Immature natural killer cell (primary cell): ENCODE results near the gene CNOT2. TPM values are rescaled to one million over a fixed set of nuclear protein-coding genes. Genes with fewer than 3 reads are reported as not detected.

ENCODE experiments used
- DNase-seq, 3 donors: peaks; one replicate each; pipeline ENCODE4 v3.0.0; 2022; ENCODE audit warnings: mixed read lengths in 1 of 3
- H3K27ac Mint-ChIP-seq, 6 donors: one replicate each; pipeline ENCODE4 v1.8.0; 2020; ENCODE audit warnings: mixed read lengths in 6 of 6, mild to moderate bottlenecking in 5 of 6, inconsistent platforms in 4 of 6, moderate library complexity in 3 of 6
- H3K27me3 Mint-ChIP-seq, 3 donors: one replicate each; pipeline ENCODE4 v1.8.0; 2020 to 2021; ENCODE audit warnings: low read depth in 3 of 3, mild to moderate bottlenecking in 3 of 3, mixed read lengths in 3 of 3, moderate library complexity in 3 of 3, inconsistent platforms in 1 of 3
- H3K36me3 Mint-ChIP-seq, 3 donors: one replicate each; pipeline ENCODE4 v1.8.0; 2020; ENCODE audit warnings: mixed read lengths in 3 of 3, inconsistent platforms in 2 of 3, mild to moderate bottlenecking in 2 of 3
- H3K4me1 Mint-ChIP-seq, 2 donors: one replicate each; pipeline ENCODE4 v1.8.0; 2020; ENCODE audit warnings: inconsistent platforms in 2 of 2, mild to moderate bottlenecking in 2 of 2, mixed read lengths in 2 of 2, moderate library complexity in 1 of 2
- H3K4me3 Mint-ChIP-seq, 5 donors: one replicate each; pipeline ENCODE4 v1.8.0; 2020; ENCODE audit warnings: mild to moderate bottlenecking in 5 of 5, mixed read lengths in 5 of 5, inconsistent platforms in 3 of 5, moderate library complexity in 3 of 5
- H3K9me3 Mint-ChIP-seq, 6 donors: one replicate each; pipeline ENCODE4 v1.8.0; 2020; ENCODE audit warnings: mild to moderate bottlenecking in 6 of 6, mixed read lengths in 6 of 6, inconsistent platforms in 4 of 6, moderate library complexity in 3 of 6
- polyA plus RNA-seq, 3 donors: library from polyadenylated mRNA; unstranded; fragments of 300-500 nt; fragmentation: Illumina TruSeq; gene quantifications; one replicate each; pipeline ENCODE4 v1.2.3, GENCODE V29; 2021

Gene CNOT2
- polyA plus RNA-seq, 3 donors from 2014 or later = 84.6 to 126 (median 114) TPM

DNA sequence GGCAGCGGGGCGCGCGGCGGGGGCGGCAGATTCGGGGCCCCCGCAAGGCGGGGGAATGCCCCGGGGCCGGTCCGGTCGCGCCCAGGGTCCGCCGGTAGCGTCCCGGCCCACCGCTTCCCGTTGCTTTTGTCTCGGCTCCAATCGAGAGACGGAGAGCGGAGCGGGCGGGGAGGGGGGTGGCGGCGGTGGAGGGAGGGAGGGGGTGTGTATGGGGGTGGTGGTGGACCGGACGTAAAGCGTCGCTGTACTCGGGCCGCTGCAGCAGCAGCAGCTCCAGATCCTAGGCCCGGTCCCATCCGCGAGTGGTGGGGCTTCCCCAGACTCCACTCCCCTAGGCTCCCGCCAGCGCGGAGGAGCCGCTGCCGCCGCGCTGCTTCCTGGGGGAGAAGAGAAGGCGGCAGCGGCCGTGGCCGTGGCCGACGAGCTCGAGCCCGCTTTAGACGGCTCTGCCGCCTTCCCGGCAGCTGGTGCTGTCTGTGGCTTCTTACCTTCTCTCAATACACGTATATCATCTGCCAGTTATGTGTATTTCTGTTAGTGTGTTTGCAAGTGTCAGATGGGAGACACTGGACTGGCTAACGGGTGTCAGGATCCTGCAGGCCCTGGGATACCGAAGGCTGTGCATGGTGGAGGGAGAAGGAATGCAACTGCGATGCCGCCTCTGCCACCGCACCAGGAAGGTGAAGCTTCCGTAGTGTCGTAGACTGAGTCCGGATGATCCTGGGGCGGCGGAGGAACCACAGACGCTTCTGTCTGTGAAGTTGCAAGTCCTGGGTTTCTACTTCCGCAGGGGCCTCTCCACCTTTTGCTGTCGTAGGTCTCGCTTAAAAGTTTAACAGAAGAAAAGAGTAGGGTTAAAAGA, 508 bp downstream of the CNOT2 start:
- Mint-ChIP-seq H3K9me3 (no peaks in the 10 kb centered on the region), H3K4me3 (peak overlapping the region; percentile 94 to 100 (median 99)), H3K36me3 (peaks cover 14 to 23% (median 21%) of the 10 kb centered on the region in 3 donors), H3K27me3 (peaks cover 22 to 31% (median 23%) of the 10 kb centered on the region in 3 donors), H3K27ac (peak overlapping the region; percentile 98 to 100 (median 99)), H3K4me1 (peaks cover 77 to 88% of the 10 kb centered on the region in 2 donors)
- DNase-seq = peak; percentile 81 to 85 (median 83)

DNA sequence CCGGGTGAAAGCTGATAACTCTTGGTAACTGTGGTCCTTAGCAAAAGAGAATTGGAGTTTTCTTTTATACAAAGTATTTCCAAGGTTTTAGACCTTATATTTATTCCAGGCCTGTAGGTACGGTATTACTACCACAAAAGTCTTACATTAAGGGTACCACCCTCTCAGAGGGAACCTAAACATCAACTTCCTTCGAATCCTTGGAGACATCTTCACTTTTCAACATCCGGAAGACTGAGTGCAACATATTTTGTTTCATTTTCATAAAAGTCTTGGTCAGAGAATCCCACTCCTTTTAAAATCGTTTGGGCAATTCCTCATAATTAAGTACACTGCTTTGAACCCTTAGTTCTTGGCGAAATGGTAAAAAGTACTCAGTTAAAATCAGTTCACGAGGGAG, 1.2 kb downstream of the CNOT2 start:
- Mint-ChIP-seq H3K9me3 (no peaks in the 10 kb centered on the region), H3K4me1 (peaks cover 80 to 91% of the 10 kb centered on the region in 2 donors), H3K4me3 (peak overlapping the region; percentile 94 to 100 (median 99)), H3K27me3 (peaks cover 22 to 31% (median 23%) of the 10 kb centered on the region in 3 donors), H3K27ac (peak overlapping the region; percentile 98 to 100 (median 99)), H3K36me3 (peaks cover 11 to 19% (median 17%) of the 10 kb centered on the region in 3 donors)
- no peak for DNase-seq

DNA sequence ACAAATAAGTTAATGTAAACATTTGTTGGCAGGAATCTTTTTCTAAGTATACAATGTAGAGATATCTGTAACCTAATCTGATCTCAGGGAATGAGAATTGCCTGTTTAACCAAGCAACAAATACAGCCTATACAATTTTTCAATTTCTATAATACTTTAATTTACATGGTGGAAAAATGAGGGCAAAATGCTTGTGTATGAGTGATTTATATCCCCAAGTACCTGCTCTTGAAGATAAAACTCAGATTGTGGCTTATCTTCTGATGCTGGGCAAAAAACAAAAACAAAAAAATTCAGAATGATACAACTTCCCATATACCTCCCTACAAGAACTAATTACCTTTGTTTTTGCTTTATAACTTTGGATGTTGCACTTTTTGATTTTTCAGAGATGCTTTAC, 2.2 kb downstream of the CNOT2 start:
- Mint-ChIP-seq H3K27me3 (peaks cover 22 to 33% (median 23%) of the 10 kb centered on the region in 3 donors), H3K27ac (peak overlapping the region; percentile 79 to 100 (median 99)), H3K36me3 (peaks cover 5 to 11% (median 8%) of the 10 kb centered on the region in 3 donors), H3K4me3 (peak overlapping the region; percentile 34 to 100 (median 99)), H3K4me1 (peaks cover 78 to 91% of the 10 kb centered on the region in 2 donors), H3K9me3 (no peaks in the 10 kb centered on the region)
- DNase-seq = no peak

DNA sequence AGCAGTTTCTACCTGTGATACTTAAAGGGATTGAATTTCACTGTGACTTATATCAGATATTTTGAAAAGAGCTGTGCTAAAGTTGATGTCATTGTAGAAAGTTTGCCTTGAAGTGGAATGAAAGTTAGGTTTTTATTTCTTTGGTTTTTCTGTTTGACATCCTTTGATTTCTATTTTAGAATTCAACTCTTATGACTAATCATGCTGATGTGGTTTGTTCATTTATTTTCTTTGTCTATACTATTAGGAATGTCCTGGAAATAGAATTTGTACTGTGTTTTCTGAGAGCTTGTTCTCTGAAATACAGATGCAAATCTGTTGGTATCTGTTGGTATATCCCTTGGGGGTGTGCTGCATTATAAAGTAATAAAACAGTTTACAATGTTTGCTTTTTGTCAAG, 3.3 kb downstream of the CNOT2 start:
- peaks cover 78 to 91% of the 10 kb centered on the region in 2 donors for H3K4me1 Mint-ChIP-seq
- no peak for DNase-seq
- peak overlapping the region in 2 of 5 donors; percentile 8 to 11 for H3K4me3 Mint-ChIP-seq
- peaks cover 0 to 7% (median 4%) of the 10 kb centered on the region in 3 donors for H3K36me3 Mint-ChIP-seq
- H3K27ac Mint-ChIP-seq = peak overlapping the region; percentile 3 to 99 (median 80)
- H3K27me3 Mint-ChIP-seq = peaks cover 19 to 30% (median 25%) of the 10 kb centered on the region in 3 donors
- no peaks in the 10 kb centered on the region for H3K9me3 Mint-ChIP-seq

DNA sequence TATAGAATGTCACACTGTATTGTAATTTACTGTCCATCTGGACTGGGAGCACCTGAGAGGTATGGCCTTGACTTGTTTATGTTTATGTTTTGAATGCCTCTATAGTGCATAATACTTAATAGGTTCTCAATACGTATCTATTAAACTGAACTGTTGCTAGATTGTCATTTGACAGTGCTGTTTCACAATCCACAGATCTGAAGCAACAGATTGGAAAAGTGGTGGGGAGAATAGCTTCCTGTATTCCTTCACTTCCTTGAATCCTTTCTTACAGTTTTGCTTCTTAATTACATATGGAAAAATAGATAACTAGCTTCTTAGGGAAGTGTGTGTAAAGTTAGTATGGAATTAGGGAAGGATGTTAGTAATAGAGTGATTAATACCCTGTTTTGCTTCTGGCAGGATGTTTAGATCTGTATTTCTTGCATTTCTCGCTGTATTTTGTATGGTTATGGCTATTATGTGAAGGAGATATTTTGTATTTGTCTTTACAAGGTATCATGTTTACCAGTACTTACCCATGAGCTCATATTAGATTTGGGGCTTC, 4.5 kb downstream of the CNOT2 start:
- peak overlapping the region in 5 of 6 donors; percentile 16 to 61 (median 31) for H3K27ac Mint-ChIP-seq
- H3K27me3 Mint-ChIP-seq = peaks cover 14 to 25% (median 21%) of the 10 kb centered on the region in 3 donors
- no peak for DNase-seq
- peaks cover 0 to 4% (median 4%) of the 10 kb centered on the region in 3 donors for H3K36me3 Mint-ChIP-seq
- H3K4me3 Mint-ChIP-seq = peak overlapping the region in 4 of 5 donors; percentile 0 to 22 (median 2)
- H3K4me1 Mint-ChIP-seq = peaks cover 71 to 90% of the 10 kb centered on the region in 2 donors
- no peaks in the 10 kb centered on the region for H3K9me3 Mint-ChIP-seq

DNA sequence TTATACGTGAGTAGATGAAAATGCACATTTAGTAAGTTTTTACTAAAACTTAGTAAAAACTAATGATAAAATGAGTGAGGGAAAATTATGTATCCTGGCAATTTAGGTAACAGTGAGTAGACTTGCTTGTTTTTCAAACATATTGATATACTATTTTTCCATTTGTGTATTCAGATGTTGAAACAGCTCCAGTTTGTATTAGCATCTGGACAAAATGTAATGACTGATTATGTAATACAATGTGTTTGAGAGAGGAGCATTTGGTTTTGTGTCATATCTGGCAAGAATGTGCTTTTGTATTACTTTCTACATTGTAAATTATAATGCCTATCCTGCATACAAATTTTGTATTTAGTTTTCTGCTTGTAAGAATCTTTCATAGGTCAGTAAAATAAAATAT, 5.6 kb downstream of the CNOT2 start:
- DNase-seq = no peak
- peak overlapping the region in 1 of 6 donors; percentile 30 for H3K27ac Mint-ChIP-seq
- peaks cover 79 to 99% of the 10 kb centered on the region in 2 donors for H3K4me1 Mint-ChIP-seq
- H3K36me3 Mint-ChIP-seq = peaks cover 0 to 4% (median 3%) of the 10 kb centered on the region in 3 donors
- no peak overlapping the region for H3K4me3 Mint-ChIP-seq
- no peaks in the 10 kb centered on the region for H3K9me3 Mint-ChIP-seq
- H3K27me3 Mint-ChIP-seq = peaks cover 4 to 13% (median 11%) of the 10 kb centered on the region in 3 donors

DNA sequence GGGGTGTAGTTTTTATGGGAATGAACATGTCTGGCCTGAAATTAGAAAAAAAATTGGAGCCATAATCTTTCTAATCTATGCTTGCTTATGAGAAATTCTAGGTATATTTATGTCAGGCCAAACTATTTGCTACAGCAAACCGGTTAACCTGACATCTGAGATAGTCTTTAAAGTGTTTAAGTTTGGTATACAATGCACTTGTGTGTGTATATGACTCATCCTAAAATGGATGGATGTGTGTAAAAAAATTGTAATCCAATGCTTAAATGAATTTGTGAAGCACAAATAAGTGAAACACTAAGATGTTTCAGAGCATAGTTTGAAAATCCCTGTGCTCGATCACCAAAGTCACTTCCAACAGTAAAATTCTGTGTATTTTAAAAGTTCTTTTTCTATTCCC, 6.7 kb downstream of the CNOT2 start:
- H3K27me3 Mint-ChIP-seq = peaks cover 0 to 10% (median 2%) of the 10 kb centered on the region in 3 donors
- H3K4me1 Mint-ChIP-seq = peaks cover 76 to 99% of the 10 kb centered on the region in 2 donors
- no peak overlapping the region for H3K4me3 Mint-ChIP-seq
- no peaks in the 10 kb centered on the region for H3K9me3 Mint-ChIP-seq
- H3K27ac Mint-ChIP-seq = peak overlapping the region in 1 of 6 donors; percentile 17
- H3K36me3 Mint-ChIP-seq = peaks cover 0 to 4% (median 3%) of the 10 kb centered on the region in 3 donors
- no peak for DNase-seq

DNA sequence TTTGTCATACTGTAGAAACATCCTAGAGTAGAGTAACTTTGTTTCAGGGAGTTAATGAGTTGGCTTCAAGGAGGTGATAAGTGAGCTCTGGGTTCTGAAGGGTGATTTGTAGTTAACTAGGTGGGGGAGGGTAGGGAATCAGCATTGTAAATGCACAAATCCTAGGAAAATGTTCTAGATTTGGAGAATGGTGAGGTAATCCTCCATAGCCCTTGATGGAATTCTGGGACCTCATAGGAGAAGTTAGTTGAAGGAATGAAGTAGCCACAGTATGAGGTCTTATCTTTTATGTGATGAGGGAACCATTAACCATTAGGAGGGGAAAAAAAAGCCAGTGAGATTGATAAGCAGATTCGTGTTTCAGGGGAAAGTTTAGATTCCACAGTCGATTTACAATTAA, 8.0 kb downstream of the CNOT2 start:
- H3K36me3 Mint-ChIP-seq = peaks cover 0 to 4% (median 3%) of the 10 kb centered on the region in 3 donors
- H3K4me3 Mint-ChIP-seq = no peak overlapping the region
- H3K4me1 Mint-ChIP-seq = peaks cover 69 to 99% of the 10 kb centered on the region in 2 donors
- H3K27ac Mint-ChIP-seq = peak overlapping the region in 3 of 6 donors; percentile 18 to 47 (median 21)
- H3K27me3 Mint-ChIP-seq = peaks cover 0 to 5% (median 2%) of the 10 kb centered on the region in 3 donors
- H3K9me3 Mint-ChIP-seq = no peaks in the 10 kb centered on the region
- no peak for DNase-seq

DNA sequence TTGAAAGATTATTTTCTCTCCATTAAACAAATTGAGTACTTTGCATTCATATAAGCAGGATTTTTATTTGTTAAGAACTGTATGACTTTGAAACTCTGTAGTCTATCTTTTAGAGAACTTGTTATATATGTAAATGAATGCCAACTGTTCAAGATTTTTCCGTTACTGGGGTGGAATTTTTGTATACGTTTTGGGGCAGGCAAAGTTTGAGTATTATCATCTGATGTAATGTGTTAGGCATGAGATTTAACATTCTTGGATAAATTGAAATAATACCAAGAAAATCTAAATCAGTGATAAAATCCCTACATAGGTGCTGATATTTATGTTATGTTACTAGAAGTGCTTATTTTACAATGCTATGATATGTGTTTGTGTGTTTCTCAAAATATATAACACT, 8.4 kb downstream of the CNOT2 start:
- Mint-ChIP-seq H3K4me3 (no peak overlapping the region), H3K27me3 (peaks cover 0 to 5% (median 2%) of the 10 kb centered on the region in 3 donors), H3K4me1 (peaks cover 69 to 99% of the 10 kb centered on the region in 2 donors), H3K36me3 (peaks cover 0 to 4% (median 3%) of the 10 kb centered on the region in 3 donors), H3K9me3 (no peaks in the 10 kb centered on the region), H3K27ac (peak overlapping the region in 1 of 6 donors; percentile 18)
- no peak for DNase-seq

DNA sequence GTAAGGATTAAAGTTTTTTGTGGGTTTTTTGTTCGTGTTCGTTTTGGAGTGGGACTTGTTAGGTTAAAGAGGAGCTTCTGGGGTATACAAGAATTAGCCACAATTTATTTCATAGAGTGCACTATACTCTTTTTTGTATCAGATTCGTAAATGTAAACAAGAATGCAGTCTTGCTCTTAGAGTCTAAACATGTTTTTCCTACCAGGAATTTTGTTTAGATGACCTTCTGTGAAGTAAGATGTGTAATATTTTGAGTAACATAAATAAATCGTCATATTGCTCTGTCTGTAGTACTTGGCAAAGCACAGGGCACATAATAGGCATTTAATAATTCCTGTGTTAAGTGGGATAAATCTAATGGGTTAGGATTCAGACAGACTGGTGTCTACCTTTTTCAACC, 9.6 kb downstream of the CNOT2 start:
- no peak overlapping the region for H3K4me3 Mint-ChIP-seq
- H3K27me3 Mint-ChIP-seq = peaks cover 0 to 10% (median 2%) of the 10 kb centered on the region in 3 donors
- H3K4me1 Mint-ChIP-seq = peaks cover 64 to 97% of the 10 kb centered on the region in 2 donors
- DNase-seq = no peak
- no peak overlapping the region for H3K27ac Mint-ChIP-seq
- no peaks in the 10 kb centered on the region for H3K9me3 Mint-ChIP-seq
- H3K36me3 Mint-ChIP-seq = no peaks in the 10 kb centered on the region

DNA sequence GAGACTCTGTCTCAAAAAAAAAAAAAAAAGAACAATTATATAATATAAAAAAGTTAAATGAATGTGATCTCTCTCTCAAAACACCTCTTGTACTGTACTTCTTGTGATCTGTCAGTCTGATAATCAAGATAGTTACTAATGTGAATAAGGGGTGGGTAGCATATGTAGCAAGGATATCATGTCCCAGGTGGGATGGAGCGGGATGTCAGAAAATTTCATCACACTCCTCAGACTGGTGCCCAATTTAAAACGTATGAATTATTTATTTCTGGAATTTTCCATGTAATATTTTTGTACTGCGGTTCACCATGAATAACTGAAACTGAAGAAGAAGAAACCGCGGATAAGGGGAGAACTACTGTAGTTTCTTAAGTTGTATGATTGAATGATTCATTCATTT, 11.0 kb downstream of the CNOT2 start:
- no peak overlapping the region for H3K27ac Mint-ChIP-seq
- H3K4me1 Mint-ChIP-seq = peaks cover 64 to 97% of the 10 kb centered on the region in 2 donors
- H3K36me3 Mint-ChIP-seq = no peaks in the 10 kb centered on the region
- no peak overlapping the region for H3K4me3 Mint-ChIP-seq
- no peak for DNase-seq
- peaks cover 0 to 12% (median 2%) of the 10 kb centered on the region in 3 donors for H3K27me3 Mint-ChIP-seq
- H3K9me3 Mint-ChIP-seq = no peaks in the 10 kb centered on the region

DNA sequence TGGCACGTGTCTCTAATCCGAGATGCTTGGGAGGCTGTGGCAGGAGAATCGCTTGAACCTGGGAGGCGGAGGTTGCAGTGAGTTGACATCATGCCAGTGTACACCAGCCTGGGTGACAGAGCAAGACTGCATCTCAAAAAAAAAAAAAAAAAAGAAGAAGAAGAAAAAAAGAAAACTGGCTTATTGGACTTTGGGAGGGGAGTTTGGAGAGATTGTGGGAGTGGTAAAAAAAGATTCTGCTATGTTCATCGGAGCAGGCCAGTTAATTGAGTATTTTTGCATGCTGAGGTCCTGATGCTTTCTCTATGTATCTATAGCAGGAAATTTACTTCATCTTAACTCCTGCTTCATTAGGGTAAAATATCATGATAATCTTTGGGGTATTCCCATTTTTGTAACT, 11.6 kb downstream of the CNOT2 start:
- Mint-ChIP-seq H3K4me1 (peaks cover 68 to 97% of the 10 kb centered on the region in 2 donors), H3K27ac (peak overlapping the region in 2 of 6 donors; percentile 17 to 29), H3K27me3 (peaks cover 0 to 12% (median 2%) of the 10 kb centered on the region in 3 donors), H3K9me3 (no peaks in the 10 kb centered on the region), H3K36me3 (no peaks in the 10 kb centered on the region), H3K4me3 (no peak overlapping the region)
- DNase-seq = no peak

DNA sequence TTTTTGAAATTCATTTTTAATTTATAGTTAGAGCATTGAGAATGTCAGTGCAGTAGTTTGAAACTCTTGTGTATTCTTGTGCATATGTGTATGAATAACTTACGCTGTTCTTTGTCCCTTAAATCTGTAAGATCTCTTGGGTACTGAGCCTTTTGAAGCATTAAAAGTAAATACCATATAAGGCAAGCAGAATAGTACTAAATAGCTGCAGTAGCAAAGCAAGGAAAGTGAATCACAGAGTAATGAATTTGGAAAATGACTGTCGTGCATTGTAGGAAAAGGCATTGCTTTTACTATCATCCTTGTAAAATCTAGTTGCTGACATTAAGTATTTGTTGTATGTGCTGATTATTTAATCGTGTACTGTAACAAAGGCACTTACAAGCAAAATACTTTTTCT, 12.1 kb downstream of the CNOT2 start:
- peaks cover 66 to 97% of the 10 kb centered on the region in 2 donors for H3K4me1 Mint-ChIP-seq
- H3K4me3 Mint-ChIP-seq = no peak overlapping the region
- H3K36me3 Mint-ChIP-seq = no peaks in the 10 kb centered on the region
- peak overlapping the region in 2 of 6 donors; percentile 25 to 29 for H3K27ac Mint-ChIP-seq
- no peak for DNase-seq
- H3K9me3 Mint-ChIP-seq = no peaks in the 10 kb centered on the region
- H3K27me3 Mint-ChIP-seq = peaks cover 0 to 12% (median 2%) of the 10 kb centered on the region in 3 donors
